HCT116 (cell line): ENCODE results near the gene ABCA3. TPM values are rescaled to one million over a fixed set of nuclear protein-coding genes. Genes with fewer than 3 reads are reported as not detected.

ENCODE experiments used
- ATAC-seq: fragments of 200-7000 bp; cut with Tn5 transposase; 2 replicates; pipeline ENCODE4 v1.9.1; 2020; ENCODE audit warnings: mild to moderate bottlenecking, moderate library complexity
- BruUV-seq: library from RNA; stranded (reverse); fragments of 400-500 nt; replicated peaks from 2 replicates; lab custom pipeline; 2021; lab: Mats Ljungman, UMichigan
- CTCF ChIA-PET: fragments of 300-600 bp; sonication (Branson Sonifier 250); formaldehyde crosslinking; loops from one replicate; lab custom pipeline; 2021; ENCODE audit warnings: antibody characterized with exemption; lab: Charles Lee
- POLR2A ChIA-PET: fragments of 300-600, 350-600 bp; sonication (Branson Sonifier 250); formaldehyde crosslinking; loops from one replicate; lab custom pipeline; 2021; ENCODE audit warnings: antibody characterized with exemption; lab: Charles Lee
- RAD21 ChIA-PET, 2 experiments: fragments of 300-600 bp; sonication (Branson Sonifier 250); formaldehyde crosslinking; loops; one replicate each; lab custom pipeline; 2023; ENCODE audit warnings: low total read pairs in 2 of 2; ENCODE audit not compliant: uncharacterized antibody in 2 of 2, unreplicated experiment in 2 of 2, low non-redundant PET in 1 of 2; lab: Charles Lee
- DNase-seq: peaks from one replicate; pipeline ENCODE4 v3.0.0-alpha.2; 2010; ENCODE audit warnings: low read depth, low spot score
- H2AFZ ChIP-seq: fragments of 200-600 bp; shearing (Covaris generic), sonication (generic); 2 replicates; pipeline ENCODE4 v1.6.1; 2017; ENCODE audit warnings: low read depth, mixed run types, mixed read lengths, antibody characterized with exemption, low read length; ENCODE audit not compliant: poor library complexity, severe bottlenecking
- H3K27ac ChIP-seq: 2 replicates; pipeline ENCODE4 v1.5.1; 2012; ENCODE audit warnings: low read depth, low read length
- H3K27me3 ChIP-seq: fragments of 200-600 bp; sonication (generic); 2 replicates; pipeline ENCODE4 v1.6.1; 2016; ENCODE audit warnings: mixed run types, low read length, mixed read lengths; ENCODE audit not compliant: insufficient read depth
- H3K36me3 ChIP-seq, 2 experiments: fragments of 200-500 bp in 1 of 2; fragments of 200-600 bp in 1 of 2; sonication (Bioruptor generic) in 1 of 2; sonication (generic) in 1 of 2; 2 replicates each; pipeline versions ENCODE4 v1.5.1 to v1.6.1; 2014 to 2016; ENCODE audit warnings: low read length in 2 of 2, inconsistent platforms in 1 of 2, mixed read lengths in 1 of 2, mixed run types in 1 of 2; ENCODE audit not compliant: insufficient read depth in 2 of 2, control insufficient read depth in 1 of 2
- H3K4me1 ChIP-seq, 2 experiments: fragments of 200-600 bp in 1 of 2; sonication (generic) in 1 of 2; 2 replicates each; pipeline versions ENCODE4 v1.5.1 to v1.6.1; 2012 to 2017; ENCODE audit warnings: low read length in 2 of 2, inconsistent platforms in 1 of 2, mild to moderate bottlenecking in 1 of 2, mixed read lengths in 1 of 2, mixed run types in 1 of 2, moderate library complexity in 1 of 2; ENCODE audit not compliant: insufficient read depth in 2 of 2, control insufficient read depth in 1 of 2
- H3K4me2 ChIP-seq: fragments of 200-600 bp; sonication (generic); 2 replicates; pipeline ENCODE4 v1.6.1; 2017; ENCODE audit warnings: mixed run types, low read length, mixed read lengths
- H3K4me3 ChIP-seq, 2 experiments: fragments of 200-600 bp in 1 of 2; sonication (generic) in 1 of 2; replicated peaks in 1 of 2; 2 replicates each; pipeline ENCODE4 v1.5.1; 2011 to 2016; ENCODE audit warnings: low read length in 2 of 2, control low read depth in 1 of 2, low read depth in 1 of 2, mild to moderate bottlenecking in 1 of 2, mixed read lengths in 1 of 2, mixed run types in 1 of 2
- H3K79me2 ChIP-seq: fragments of 200-600 bp; sonication (generic); 2 replicates; pipeline ENCODE4 v1.6.1; 2017; ENCODE audit warnings: mild to moderate bottlenecking, mixed run types, low read length, moderate library complexity, mixed read lengths; ENCODE audit not compliant: insufficient read depth
- H3K9ac ChIP-seq: fragments of 200-600 bp; sonication (generic); 2 replicates; pipeline ENCODE4 v1.6.1; 2016; ENCODE audit warnings: low read length, mixed read lengths
- H3K9me2 ChIP-seq: fragments of 200-600 bp; sonication (generic), shearing (Covaris generic); 2 replicates; pipeline ENCODE4 v1.6.1; 2017; ENCODE audit warnings: mixed run types, mild to moderate bottlenecking, moderate library complexity; ENCODE audit not compliant: insufficient read depth
- H3K9me3 ChIP-seq, 2 experiments: fragments of 200-500 bp in 1 of 2; fragments of 200-600 bp in 1 of 2; sonication (Bioruptor generic) in 1 of 2; sonication (generic) in 1 of 2; 2 replicates each; pipeline ENCODE4 v1.6.1; 2014 to 2017; ENCODE audit warnings: low read length in 2 of 2, mixed read lengths in 2 of 2, inconsistent platforms in 1 of 2, low read depth in 1 of 2, mild to moderate bottlenecking in 1 of 2, mixed run types in 1 of 2, moderate library complexity in 1 of 2; ENCODE audit not compliant: control insufficient read depth in 1 of 2, insufficient read depth in 1 of 2
- H4K20me1 ChIP-seq: fragments of 200-600 bp; sonication (generic), shearing (Covaris generic); 2 replicates; pipeline ENCODE4 v1.6.1; 2017; ENCODE audit warnings: mixed run types, mild to moderate bottlenecking, moderate library complexity; ENCODE audit not compliant: insufficient read depth
- CBX3 ChIP-seq: IDR thresholded peaks from 2 replicates; pipeline ENCODE4 v1.6.1; 2012; ENCODE audit warnings: low read depth
- CEBPB ChIP-seq: IDR thresholded peaks from 2 replicates; pipeline ENCODE4 v1.6.1; 2012; ENCODE audit warnings: low read depth
- EGR1 ChIP-seq: IDR thresholded peaks from 2 replicates; pipeline ENCODE4 v1.6.1; 2012; ENCODE audit warnings: low read depth
- EZH2 ChIP-seq: fragments of 200-600 bp; sonication (generic); IDR thresholded peaks from 2 replicates; pipeline ENCODE4 v1.6.1; 2017; ENCODE audit warnings: antibody characterized with exemption, mixed run types
- EZH2phosphoT487 ChIP-seq: fragments of 200-600 bp; IDR thresholded peaks from 2 replicates; pipeline ENCODE4 v1.6.1; 2018; ENCODE audit warnings: antibody characterized with exemption, borderline replicate concordance
- POLR2A ChIP-seq: IDR thresholded peaks from 2 replicates; pipeline ENCODE4 v1.7.0; 2011; ENCODE audit warnings: borderline replicate concordance; ENCODE audit not compliant: insufficient read depth, insufficient read length; ENCODE audit errors: extremely low read depth
- SIN3A ChIP-seq: IDR thresholded peaks from 2 replicates; pipeline ENCODE4 v1.6.1; 2012; ENCODE audit warnings: low read depth
- SRF ChIP-seq: IDR thresholded peaks from 2 replicates; pipeline ENCODE4 v1.6.1; 2012; ENCODE audit warnings: low read depth
- TCF7L2 ChIP-seq: IDR thresholded peaks from 2 replicates; pipeline ENCODE4 v1.7.0; 2011; ENCODE audit warnings: borderline replicate concordance, inconsistent platforms; ENCODE audit not compliant: insufficient read depth, insufficient read length; ENCODE audit errors: extremely low read depth
- ZFX ChIP-seq: fragments of 450-650 bp; IDR thresholded peaks from 2 replicates; pipeline ENCODE4 v1.6.1; 2017
- intact Hi-C: fragments of 100-400 bp; cut with micrococcal nuclease; formaldehyde crosslinking; loops from 2 replicates; pipeline ENCODE4 v1.10.0; 2022
- total RNA-seq: library from RNA; stranded (reverse); gene quantifications from one replicate; pipeline ENCODE4 v1.2.1, GENCODE V29; 2021; ENCODE audit not compliant: unreplicated experiment
- TF ChIP-seq, protein P1 (sequence below): IDR thresholded peaks from 2 replicates; pipeline ENCODE4 v1.6.1; 2012
- TF ChIP-seq, protein P2 (sequence below), 3 experiments: fragments of 200-600 bp in 1 of 3; sonication (generic) in 1 of 3; IDR thresholded peaks in 2 of 3; conservative IDR thresholded peaks in 1 of 3; 2 replicates each; pipeline ENCODE4 v1.5.1; 2012 to 2017; ENCODE audit warnings: low read depth in 2 of 3, low read length in 2 of 3, antibody characterized with exemption in 1 of 3, borderline replicate concordance in 1 of 3, control low read depth in 1 of 3, mild to moderate bottlenecking in 1 of 3, mixed read lengths in 1 of 3, mixed run types in 1 of 3, moderate library complexity in 1 of 3; ENCODE audit not compliant: insufficient read depth in 1 of 3
- TF ChIP-seq, protein P3 (sequence below): IDR thresholded peaks from 2 replicates; pipeline ENCODE4 v1.6.1; 2012

The ABCA3 gene
- total RNA-seq, 1 experiment from 2014 or later, result 5.4 TPM

DNA sequence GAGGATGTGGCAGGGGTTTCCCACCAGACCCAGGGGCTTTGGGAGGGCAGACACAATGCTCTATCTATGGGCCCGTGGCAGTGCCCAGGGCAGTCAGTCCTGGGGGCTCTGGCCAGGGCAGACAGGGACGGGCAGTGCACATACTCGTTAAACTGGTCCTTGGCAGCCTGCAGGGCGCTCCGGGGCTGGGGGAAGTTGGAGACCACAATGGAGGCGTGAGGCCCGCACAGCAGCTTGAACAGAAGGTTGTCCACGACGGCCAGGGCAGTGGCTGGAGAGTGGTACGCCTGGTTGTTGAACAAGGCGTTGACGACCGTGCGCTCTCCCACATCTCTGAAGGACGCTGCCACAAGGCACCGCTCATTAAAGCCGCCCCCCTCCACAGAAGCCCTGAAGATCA, 54.0 kb downstream of the ABCA3 start:
- ChIA-PET POLR2A (no interaction called here), RAD21 (no interaction called here), CTCF (no interaction called here)
- intact Hi-C loops, result no loop called here
- no peaks in the 10 kb centered on the region for H3K79me2 ChIP-seq
- no peaks in the 10 kb centered on the region for H3K9me3 ChIP-seq
- no peaks in the 10 kb centered on the region for H3K4me1 ChIP-seq
- no peaks in the 10 kb centered on the region for H3K36me3 ChIP-seq
- BruUV-seq, result no TSS peak
- H3K4me3 ChIP-seq, result no peak overlapping the region
- H3K4me2 ChIP-seq, result no peak overlapping the region
- no peak overlapping the region for H3K27ac ChIP-seq
- H3K9ac ChIP-seq, result no peak overlapping the region
- no peaks in the 10 kb centered on the region for H3K27me3 ChIP-seq
- TF ChIP-seq TCF7L2 (no peak), CBX3 (no peak), POLR2A (no peak), EZH2phosphoT487 (no peak), EZH2 (no peak), SIN3A (no peak), ZFX (no peak), EGR1 (no peak), SRF (no peak), CEBPB (no peak)
- TF ChIP-seq, protein P1, sequence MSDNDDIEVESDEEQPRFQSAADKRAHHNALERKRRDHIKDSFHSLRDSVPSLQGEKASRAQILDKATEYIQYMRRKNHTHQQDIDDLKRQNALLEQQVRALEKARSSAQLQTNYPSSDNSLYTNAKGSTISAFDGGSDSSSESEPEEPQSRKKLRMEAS, result no peak
- TF ChIP-seq, protein P2, sequence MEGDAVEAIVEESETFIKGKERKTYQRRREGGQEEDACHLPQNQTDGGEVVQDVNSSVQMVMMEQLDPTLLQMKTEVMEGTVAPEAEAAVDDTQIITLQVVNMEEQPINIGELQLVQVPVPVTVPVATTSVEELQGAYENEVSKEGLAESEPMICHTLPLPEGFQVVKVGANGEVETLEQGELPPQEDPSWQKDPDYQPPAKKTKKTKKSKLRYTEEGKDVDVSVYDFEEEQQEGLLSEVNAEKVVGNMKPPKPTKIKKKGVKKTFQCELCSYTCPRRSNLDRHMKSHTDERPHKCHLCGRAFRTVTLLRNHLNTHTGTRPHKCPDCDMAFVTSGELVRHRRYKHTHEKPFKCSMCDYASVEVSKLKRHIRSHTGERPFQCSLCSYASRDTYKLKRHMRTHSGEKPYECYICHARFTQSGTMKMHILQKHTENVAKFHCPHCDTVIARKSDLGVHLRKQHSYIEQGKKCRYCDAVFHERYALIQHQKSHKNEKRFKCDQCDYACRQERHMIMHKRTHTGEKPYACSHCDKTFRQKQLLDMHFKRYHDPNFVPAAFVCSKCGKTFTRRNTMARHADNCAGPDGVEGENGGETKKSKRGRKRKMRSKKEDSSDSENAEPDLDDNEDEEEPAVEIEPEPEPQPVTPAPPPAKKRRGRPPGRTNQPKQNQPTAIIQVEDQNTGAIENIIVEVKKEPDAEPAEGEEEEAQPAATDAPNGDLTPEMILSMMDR (IDR thresholded peaks at IDR 0.05 in 2 of 3, conservative IDR thresholded peaks at IDR 0.05 in 1 of 3; ENCODE audit: borderline replicate concordance in 1 of 3, insufficient read depth in 1 of 3, low read depth in 2 of 3, low read length in 2 of 3), result no peak
- TF ChIP-seq, protein P3, sequence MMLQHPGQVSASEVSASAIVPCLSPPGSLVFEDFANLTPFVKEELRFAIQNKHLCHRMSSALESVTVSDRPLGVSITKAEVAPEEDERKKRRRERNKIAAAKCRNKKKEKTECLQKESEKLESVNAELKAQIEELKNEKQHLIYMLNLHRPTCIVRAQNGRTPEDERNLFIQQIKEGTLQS, result no peak
- H2AFZ ChIP-seq, result no peak overlapping the region
- ATAC-seq (no peak), DNase-seq (no peak)
- no peaks in the 10 kb centered on the region for H4K20me1 ChIP-seq
- H3K9me2 ChIP-seq, result no peaks in the 10 kb centered on the region
